SK-N-SH treated with all-trans-retinoic acid at 6 μM for 48 hours (cell line): ENCODE data around the gene RGS16.

Experiments
- ATAC-seq: fragments of 200-7000 bp; cut with Tn5 transposase; 3 replicates; pipeline ENCODE4 v1.9.1; 2020; ENCODE audit warnings: mild to moderate bottlenecking, moderate library complexity
- ARNTL ChIP-seq: fragments of 450-650 bp; formaldehyde crosslinking; IDR thresholded peaks from 2 replicates; pipeline ENCODE4 v1.5.0; 2020; ENCODE audit warnings: low read depth, mild to moderate bottlenecking, moderate library complexity, borderline replicate concordance
- BACH2 ChIP-seq: fragments of 250-450 bp; sonication (Bioruptor Pico); IDR thresholded peaks from 2 replicates; pipeline ENCODE4 v1.9.0; 2021; ENCODE audit warnings: mild to moderate bottlenecking, borderline replicate concordance
- CREB5 ChIP-seq: fragments of 250-450 bp; sonication (Bioruptor Pico); IDR thresholded peaks from 2 replicates; pipeline ENCODE4 v1.5.1; 2020; ENCODE audit warnings: low read depth, mild to moderate bottlenecking, moderate library complexity
- CSDC2 ChIP-seq: fragments of 250-450 bp; sonication (Bioruptor Pico); IDR thresholded peaks from 2 replicates; pipeline ENCODE4 v1.5.0; 2020; ENCODE audit warnings: mild to moderate bottlenecking, moderate library complexity
- CSRNP3 ChIP-seq: fragments of 250-450 bp; sonication (Bioruptor Pico); IDR thresholded peaks from 2 replicates; pipeline ENCODE4 v1.5.1; 2021; ENCODE audit warnings: mild to moderate bottlenecking, moderate library complexity
- ESRRG ChIP-seq: fragments of 250-450 bp; sonication (Bioruptor Pico); IDR thresholded peaks from 2 replicates; pipeline ENCODE4 v1.6.1; 2021; ENCODE audit warnings: mild to moderate bottlenecking
- GLIS3 ChIP-seq: fragments of 250-450 bp; sonication (Bioruptor Pico); IDR thresholded peaks from 2 replicates; pipeline ENCODE4 v1.5.0; 2020; ENCODE audit warnings: mild to moderate bottlenecking, moderate library complexity
- ISL1 ChIP-seq: fragments of 250-450 bp; sonication (Bioruptor Pico); IDR thresholded peaks from 2 replicates; pipeline ENCODE4 v2.1.2; 2022; ENCODE audit warnings: mild to moderate bottlenecking, moderate library complexity
- OSR1 ChIP-seq: fragments of 250-450 bp; sonication (Bioruptor Pico); IDR thresholded peaks from 2 replicates; pipeline ENCODE4 v1.8.0; 2022; ENCODE audit warnings: moderate library complexity, mild to moderate bottlenecking, inconsistent platforms
- PATZ1 ChIP-seq: fragments of 250-450 bp; sonication (Bioruptor Pico); IDR thresholded peaks from 2 replicates; pipeline ENCODE4 v1.8.0; 2020; ENCODE audit warnings: mild to moderate bottlenecking, moderate library complexity, borderline replicate concordance
- POU6F1 ChIP-seq: fragments of 250-450 bp; sonication (Bioruptor Pico); IDR thresholded peaks from 2 replicates; pipeline ENCODE4 v1.8.0; 2021; ENCODE audit warnings: low read depth, mild to moderate bottlenecking, moderate library complexity, borderline replicate concordance
- PPARA ChIP-seq: fragments of 250-450 bp; sonication (Bioruptor Pico); IDR thresholded peaks from 2 replicates; pipeline ENCODE4 v1.5.0; 2020; ENCODE audit warnings: mild to moderate bottlenecking, borderline replicate concordance
- RARB ChIP-seq: fragments of 250-450 bp; sonication (Bioruptor Pico); IDR thresholded peaks from 2 replicates; pipeline ENCODE4 v1.8.0; 2021; ENCODE audit warnings: mild to moderate bottlenecking, moderate library complexity
- TCF4 ChIP-seq: fragments of 250-450 bp; sonication (Bioruptor Pico); IDR thresholded peaks from 2 replicates; pipeline ENCODE4 v1.8.0; 2021; ENCODE audit warnings: mild to moderate bottlenecking, moderate library complexity, borderline replicate concordance
- TOX ChIP-seq: fragments of 250-450 bp; sonication (Bioruptor Pico); IDR thresholded peaks from 2 replicates; pipeline ENCODE4 v1.8.0; 2021; ENCODE audit warnings: mild to moderate bottlenecking, moderate library complexity, borderline replicate concordance
- TSHZ2 ChIP-seq: fragments of 250-450 bp; sonication (Bioruptor Pico); IDR thresholded peaks from 2 replicates; pipeline ENCODE4 v1.5.0; 2020; ENCODE audit warnings: mild to moderate bottlenecking, moderate library complexity
- ZC3H10 ChIP-seq: fragments of 250-450 bp; sonication (Bioruptor Pico); IDR thresholded peaks from 2 replicates; pipeline ENCODE4 v1.5.1; 2021; ENCODE audit warnings: mild to moderate bottlenecking, moderate library complexity
- ZFP30 ChIP-seq: fragments of 450-650 bp; formaldehyde crosslinking; IDR thresholded peaks from 2 replicates; pipeline ENCODE4 v1.5.0; 2022; ENCODE audit warnings: mild to moderate bottlenecking, moderate library complexity
- ZNF70 ChIP-seq: fragments of 450-650 bp; formaldehyde crosslinking; IDR thresholded peaks from 2 replicates; pipeline ENCODE4 v1.5.0; 2020; ENCODE audit warnings: mild to moderate bottlenecking, moderate library complexity
- ZNF8 ChIP-seq: fragments of 450-650 bp; formaldehyde crosslinking; IDR thresholded peaks from 2 replicates; pipeline ENCODE4 v1.5.0; 2020; ENCODE audit warnings: mild to moderate bottlenecking, moderate library complexity

The RGS16 gene

GRCh38 chr1:182561456-182561855 lies 42.7 kb downstream of the RGS16 start:
- TF ChIP-seq TSHZ2 = no peak
- TF ChIP-seq OSR1 (CRISPR knock-in tag) = no peak
- no peak for TF ChIP-seq TOX (CRISPR knock-in tag)
- TF ChIP-seq ZNF8 (CRISPR knock-in tag) = no peak
- TF ChIP-seq RARB = no peak
- no peak for TF ChIP-seq PPARA (CRISPR knock-in tag)
- TF ChIP-seq GLIS3 = no peak
- no peak for TF ChIP-seq POU6F1 (CRISPR knock-in tag)
- ATAC-seq = no peak

GRCh38 chr1:182560392-182560984 lies 43.7 kb downstream of the RGS16 start:
- TF ChIP-seq PPARA (CRISPR knock-in tag) (no peak), ZNF8 (CRISPR knock-in tag) (no peak), TSHZ2 (no peak), ZC3H10 (no peak), ARNTL (CRISPR knock-in tag) (no peak), CREB5 (CRISPR knock-in tag) (no peak), TCF4 (CRISPR knock-in tag) (no peak), ZFP30 (CRISPR knock-in tag) (no peak), PATZ1 (CRISPR knock-in tag) (no peak), ESRRG (no peak), BACH2 (CRISPR knock-in tag) (no peak), CSRNP3 (CRISPR knock-in tag) (no peak)

GRCh38 chr1:182556279-182556678 lies 47.9 kb downstream of the RGS16 start:
- no peak for ATAC-seq
- TF ChIP-seq CREB5 (CRISPR knock-in tag) (no peak), ZNF70 (CRISPR knock-in tag) (no peak), POU6F1 (CRISPR knock-in tag) (no peak), PATZ1 (CRISPR knock-in tag) (no peak), ESRRG (no peak), ZC3H10 (no peak), ISL1 (CRISPR knock-in tag) (no peak), CSDC2 (CRISPR knock-in tag) (no peak), TCF4 (CRISPR knock-in tag) (no peak)

More at GRCh38 chr1:182560392-182560984, 43.7 kb downstream of the RGS16 start:
- no peak for ATAC-seq
